Uterus (tissue), 4 donors: ENCODE measurements around the gene IQCH. TPM values are rescaled to one million over a fixed set of nuclear protein-coding genes. Genes with fewer than 3 reads are reported as not detected.

Experiments
- DNase-seq, 2 donors: peaks; one replicate each; pipeline ENCODE4 v3.0.0-alpha.2; 2019 to 2020
- H3K27ac ChIP-seq, 2 donors: fragments of 200-600 bp; sonication (generic); 1 replicate in 1 of 2; 2 replicates in 1 of 2; pipeline ENCODE4 v1.5.1; 2016 to 2018
- H3K27me3 ChIP-seq, 2 donors: fragments of 200-600 bp; sonication (generic); one replicate each; pipeline ENCODE4 v1.5.1; 2018 to 2019; ENCODE audit warnings: control low read depth in 1 of 2
- H3K36me3 ChIP-seq, 2 donors: fragments of 200-600 bp; sonication (generic); one replicate each; pipeline ENCODE4 v1.5.1; 2019; ENCODE audit warnings: control low read depth in 1 of 2
- H3K4me1 ChIP-seq, 2 donors: fragments of 200-600 bp; sonication (generic); one replicate each; pipeline ENCODE4 v1.5.1; 2018 to 2019; ENCODE audit warnings: control low read depth in 1 of 2
- H3K4me3 ChIP-seq, 2 donors: fragments of 200-600 bp; sonication (generic); 1 replicate in 1 of 2; 2 replicates in 1 of 2; pipeline ENCODE4 v1.5.1; 2018 to 2019; ENCODE audit warnings: mild to moderate bottlenecking in 1 of 2
- H3K9me3 ChIP-seq, 2 donors: fragments of 200-600 bp; sonication (generic); one replicate each; pipeline ENCODE4 v1.5.1; 2019; ENCODE audit warnings: control low read depth in 1 of 2
- POLR2A ChIP-seq, 2 donors: fragments of 450-650 bp; IDR thresholded peaks; one replicate each; pipeline ENCODE4 v1.6.1; 2016; ENCODE audit warnings: antibody characterized with exemption in 2 of 2, mild to moderate bottlenecking in 1 of 2, moderate library complexity in 1 of 2
- intact Hi-C: fragments of 100-400 bp; cut with DNase I; formaldehyde crosslinking; loops from one replicate; pipeline ENCODE4 v1.15.1; 2023; ENCODE audit warnings: low total_unique reads
- total RNA-seq, 4 donors: library from RNA; depleted of rRNA in 3 of 4; stranded (reverse); fragments of >200 nt in 3 of 4; gene quantifications; one replicate each; pipeline versions ENCODE4 v1.1.0 to v1.2.4, GENCODE V29; 2014 to 2023
- TF ChIP-seq, protein P1 (sequence below), 4 experiments: fragments of 200-600 bp in 2 of 4; fragments of 450-650 bp in 2 of 4; sonication (generic) in 2 of 4; IDR thresholded peaks; one replicate each; pipeline ENCODE4 v1.5.1; 2016 to 2019; ENCODE audit warnings: antibody characterized with exemption in 4 of 4, mild to moderate bottlenecking in 2 of 4, moderate library complexity in 1 of 4
- donor health status: DM: yes; HTN: yes; CAD: no.

The IQCH gene
- total RNA-seq, 4 donors from 2014 or later, result 0.26 to 3.0 (median 1.7) TPM

DNA sequence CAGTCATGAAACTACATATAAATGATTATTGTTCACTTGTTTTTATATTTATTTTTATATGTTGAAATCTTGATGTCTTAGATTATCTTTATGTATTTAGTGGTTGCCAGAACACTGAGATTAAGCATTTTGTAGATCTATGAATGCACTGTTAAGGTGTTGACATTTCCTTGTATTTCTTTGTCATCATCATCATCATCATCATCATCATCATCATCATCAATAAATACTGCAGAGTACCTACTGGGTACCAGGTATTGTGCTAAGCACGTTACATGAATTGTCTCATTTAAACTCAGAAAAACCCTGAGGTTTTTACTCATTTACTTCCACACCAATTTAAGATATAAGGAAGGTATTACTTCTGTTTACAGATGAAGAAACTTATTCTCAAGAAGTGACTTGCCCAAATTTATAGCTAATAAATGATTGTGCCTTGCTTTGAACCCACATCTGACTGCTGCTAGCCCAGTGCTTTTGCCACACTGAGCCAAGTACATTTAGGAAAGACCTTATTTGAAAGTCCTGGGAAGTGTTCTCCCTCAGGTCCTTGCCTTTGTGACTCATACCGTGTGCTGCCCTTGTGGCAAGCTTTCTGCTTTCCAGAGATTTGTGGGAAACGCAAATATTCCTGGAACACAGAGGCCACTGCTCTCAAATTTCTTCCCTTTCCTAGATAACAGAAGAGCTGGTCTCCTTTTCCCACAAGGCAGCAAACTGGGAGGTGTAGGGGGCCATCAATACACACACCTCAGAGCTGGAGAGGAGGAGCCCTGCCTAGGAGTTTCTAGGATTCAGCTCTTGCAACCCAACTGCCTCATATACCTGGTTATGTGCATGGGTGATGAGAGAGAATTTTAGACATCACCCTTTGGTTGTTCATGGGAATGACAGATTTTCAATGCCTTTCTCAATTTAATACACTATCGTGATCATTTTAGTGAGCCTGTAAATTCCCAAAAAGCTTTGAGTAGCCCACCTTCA is 150.9 kb downstream of the IQCH start:
- intact Hi-C loops, result no loop called here
- Histone ChIP-seq H3K4me3 (no peak overlapping the region), H3K36me3 (no peaks in the 10 kb centered on the region), H3K27ac (no peak overlapping the region), H3K9me3 (no peaks in the 10 kb centered on the region), H3K4me1 (no peaks in the 10 kb centered on the region), H3K27me3 (no peaks in the 10 kb centered on the region)
- DNase-seq, result no peak
- no peak for TF ChIP-seq POLR2A (IDR thresholded peaks at IDR 0.05)
- TF ChIP-seq, protein P1, sequence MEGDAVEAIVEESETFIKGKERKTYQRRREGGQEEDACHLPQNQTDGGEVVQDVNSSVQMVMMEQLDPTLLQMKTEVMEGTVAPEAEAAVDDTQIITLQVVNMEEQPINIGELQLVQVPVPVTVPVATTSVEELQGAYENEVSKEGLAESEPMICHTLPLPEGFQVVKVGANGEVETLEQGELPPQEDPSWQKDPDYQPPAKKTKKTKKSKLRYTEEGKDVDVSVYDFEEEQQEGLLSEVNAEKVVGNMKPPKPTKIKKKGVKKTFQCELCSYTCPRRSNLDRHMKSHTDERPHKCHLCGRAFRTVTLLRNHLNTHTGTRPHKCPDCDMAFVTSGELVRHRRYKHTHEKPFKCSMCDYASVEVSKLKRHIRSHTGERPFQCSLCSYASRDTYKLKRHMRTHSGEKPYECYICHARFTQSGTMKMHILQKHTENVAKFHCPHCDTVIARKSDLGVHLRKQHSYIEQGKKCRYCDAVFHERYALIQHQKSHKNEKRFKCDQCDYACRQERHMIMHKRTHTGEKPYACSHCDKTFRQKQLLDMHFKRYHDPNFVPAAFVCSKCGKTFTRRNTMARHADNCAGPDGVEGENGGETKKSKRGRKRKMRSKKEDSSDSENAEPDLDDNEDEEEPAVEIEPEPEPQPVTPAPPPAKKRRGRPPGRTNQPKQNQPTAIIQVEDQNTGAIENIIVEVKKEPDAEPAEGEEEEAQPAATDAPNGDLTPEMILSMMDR (IDR thresholded peaks at IDR 0.05), result no peak

DNA sequence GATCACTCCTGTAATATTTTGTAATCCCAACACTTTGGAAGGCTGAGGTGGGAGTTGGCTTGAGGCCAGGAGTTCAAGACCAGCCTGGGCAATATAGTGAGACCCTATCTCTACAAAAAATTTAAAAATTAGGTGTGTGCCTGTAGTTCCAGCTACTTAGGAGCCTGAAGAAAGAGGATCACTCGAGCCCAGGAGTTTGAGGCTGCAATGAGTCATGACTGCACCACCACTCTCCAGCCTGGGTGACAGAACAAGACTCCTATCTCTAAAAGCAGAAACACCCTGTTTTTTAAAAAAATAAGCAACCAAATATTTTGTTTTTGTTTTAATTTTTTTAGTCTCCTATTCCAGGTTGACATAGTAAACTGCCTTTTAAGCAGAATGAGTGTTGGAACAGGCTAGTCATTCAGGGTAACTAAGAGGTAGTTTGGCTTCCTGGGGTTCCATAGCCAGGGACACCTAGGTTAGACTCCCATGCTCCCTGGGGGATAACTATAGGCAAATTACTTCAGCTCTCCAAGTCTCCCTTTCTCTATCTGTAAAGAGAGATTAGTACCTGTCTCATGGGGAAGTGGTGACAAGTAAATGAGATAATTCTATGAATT is 151.8 kb downstream of the IQCH start:
- Histone ChIP-seq H3K27ac (no peak overlapping the region), H3K4me1 (no peaks in the 10 kb centered on the region), H3K4me3 (no peak overlapping the region), H3K9me3 (no peaks in the 10 kb centered on the region), H3K36me3 (no peaks in the 10 kb centered on the region), H3K27me3 (no peaks in the 10 kb centered on the region)
- no peak for DNase-seq
- TF ChIP-seq POLR2A (IDR thresholded peaks at IDR 0.05), result no peak
- TF ChIP-seq, protein P1 (IDR thresholded peaks at IDR 0.05), result no peak
- intact Hi-C loops, result no loop called here

DNA sequence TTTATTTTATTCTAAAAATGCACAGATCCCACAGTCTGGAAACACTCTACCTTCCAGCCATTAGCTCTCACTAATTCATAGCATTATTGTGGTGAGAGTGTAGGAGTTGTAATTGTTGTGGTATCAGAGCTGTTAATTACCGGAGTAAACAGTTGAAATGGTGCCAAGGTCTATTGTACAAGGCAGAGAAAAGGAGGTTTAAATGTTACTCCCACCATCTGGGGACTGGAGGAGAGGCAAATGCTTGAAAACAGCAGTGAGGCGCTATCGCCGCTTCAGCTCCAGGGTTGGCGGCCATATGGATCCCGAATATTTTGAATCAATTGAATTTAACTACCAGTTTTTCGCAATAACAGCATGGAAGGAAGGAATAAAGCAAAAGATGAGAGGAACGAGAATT is 153.2 kb downstream of the IQCH start:
- Histone ChIP-seq H3K36me3 (no peaks in the 10 kb centered on the region), H3K4me3 (no peak overlapping the region), H3K4me1 (no peaks in the 10 kb centered on the region), H3K27me3 (no peaks in the 10 kb centered on the region), H3K27ac (no peak overlapping the region), H3K9me3 (no peaks in the 10 kb centered on the region)
- intact Hi-C loops, result no loop called here
- TF ChIP-seq, protein P1 (IDR thresholded peaks at IDR 0.05), result no peak
- no peak for TF ChIP-seq POLR2A (IDR thresholded peaks at IDR 0.05)
- DNase-seq, result no peak

DNA sequence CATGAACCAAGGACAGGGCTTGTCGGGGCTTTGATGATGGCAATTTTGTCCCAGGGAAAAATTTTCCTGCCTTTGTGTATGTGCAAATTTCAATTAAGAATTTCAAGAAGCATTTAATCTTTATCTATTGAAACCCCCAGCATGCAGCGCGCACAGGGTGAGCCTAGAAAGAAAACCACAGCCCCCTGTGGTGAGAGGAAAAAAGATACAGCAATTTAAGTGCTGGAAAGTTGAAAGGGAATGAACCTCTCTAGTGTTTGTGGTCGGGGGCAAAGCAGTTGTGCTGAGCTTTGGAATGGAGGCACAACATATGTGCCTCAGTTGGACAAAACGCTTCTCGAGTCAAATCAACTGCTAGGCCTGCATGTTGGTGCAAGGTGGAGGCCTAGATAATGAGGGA is 154.6 kb downstream of the IQCH start:
- DNase-seq, result no peak
- H3K27ac ChIP-seq, result no peak overlapping the region
- intact Hi-C loops, result no loop called here

More for the DNA sequence above, 154.6 kb downstream of the IQCH start:
- Histone ChIP-seq H3K27me3 (no peaks in the 10 kb centered on the region), H3K9me3 (no peaks in the 10 kb centered on the region), H3K36me3 (no peaks in the 10 kb centered on the region), H3K4me3 (no peak overlapping the region), H3K4me1 (no peaks in the 10 kb centered on the region)
- TF ChIP-seq, protein P1 (IDR thresholded peaks at IDR 0.05), result no peak
- TF ChIP-seq POLR2A (IDR thresholded peaks at IDR 0.05), result no peak
